Activated CD8-positive, alpha-beta memory T cell treated with anti-CD3 and anti-CD28 coated beads, Interleukin-2, amount 10 ng/mL, durations not matched to agents 7 days and 5 days (primary cell): ENCODE data around the gene NEDD4L. TPM values are rescaled to one million over a fixed set of nuclear protein-coding genes. Genes with fewer than 3 reads are reported as not detected.

ENCODE experiments used
- ATAC-seq: fragments of 150-1000 bp; cut with Tn5 transposase; one replicate; pipeline ENCODE4 v1.10.0; 2021; ENCODE audit warnings: moderate library complexity
- CTCF ChIA-PET: fragments of 350-600 bp; sonication (Branson Sonifier 250); formaldehyde crosslinking; loops from one replicate; lab custom pipeline; 2021; ENCODE audit warnings: antibody characterized with exemption; lab: Charles Lee
- DNase-seq: peaks from one replicate; pipeline ENCODE4 v3.0.0-alpha.2; 2020
- H3K27ac Mint-ChIP-seq: one replicate; pipeline ENCODE4 v1.8.0; 2021; ENCODE audit warnings: mild to moderate bottlenecking, mixed read lengths
- H3K27me3 Mint-ChIP-seq: one replicate; pipeline ENCODE4 v1.8.0; 2021; ENCODE audit warnings: mixed read lengths
- H3K36me3 Mint-ChIP-seq: one replicate; pipeline ENCODE4 v1.8.0; 2021; ENCODE audit warnings: mild to moderate bottlenecking, mixed read lengths
- H3K4me1 Mint-ChIP-seq: one replicate; pipeline ENCODE4 v1.8.0; 2021; ENCODE audit warnings: mixed read lengths
- H3K4me3 Mint-ChIP-seq: one replicate; pipeline ENCODE4 v1.8.0; 2021; ENCODE audit warnings: mild to moderate bottlenecking, moderate library complexity, mixed read lengths
- H3K9me3 Mint-ChIP-seq: one replicate; pipeline ENCODE4 v1.8.0; 2022; ENCODE audit warnings: low read depth, mixed read lengths
- total RNA-seq, 2 experiments: library from RNA; stranded (reverse); gene quantifications; one replicate each; pipeline ENCODE4 v1.2.3, GENCODE V29; 2021

NEDD4L gene
- total RNA-seq, 2 experiments from 2014 or later: 1.4 to 4.2 TPM

DNA sequence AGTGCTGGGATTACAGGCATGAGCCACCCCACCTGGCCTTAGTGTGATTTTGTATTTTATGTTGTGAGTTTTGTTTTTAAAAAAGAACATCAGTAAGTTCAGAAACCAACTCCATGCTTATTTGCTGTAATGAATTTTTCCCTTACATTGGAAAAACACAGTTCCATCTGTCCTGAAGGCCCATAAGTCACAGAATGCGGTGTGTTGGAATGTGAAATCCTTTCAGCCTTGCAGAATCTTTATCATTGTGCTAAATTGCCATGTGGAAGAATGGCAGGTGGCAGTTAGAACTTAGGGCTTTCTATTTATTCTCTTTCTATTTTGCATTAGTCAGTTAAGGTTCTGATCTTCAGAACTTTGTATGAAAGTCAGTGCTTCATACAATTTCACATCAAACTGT lies 52.6 kb downstream of the NEDD4L start:
- no peak for ATAC-seq

DNA sequence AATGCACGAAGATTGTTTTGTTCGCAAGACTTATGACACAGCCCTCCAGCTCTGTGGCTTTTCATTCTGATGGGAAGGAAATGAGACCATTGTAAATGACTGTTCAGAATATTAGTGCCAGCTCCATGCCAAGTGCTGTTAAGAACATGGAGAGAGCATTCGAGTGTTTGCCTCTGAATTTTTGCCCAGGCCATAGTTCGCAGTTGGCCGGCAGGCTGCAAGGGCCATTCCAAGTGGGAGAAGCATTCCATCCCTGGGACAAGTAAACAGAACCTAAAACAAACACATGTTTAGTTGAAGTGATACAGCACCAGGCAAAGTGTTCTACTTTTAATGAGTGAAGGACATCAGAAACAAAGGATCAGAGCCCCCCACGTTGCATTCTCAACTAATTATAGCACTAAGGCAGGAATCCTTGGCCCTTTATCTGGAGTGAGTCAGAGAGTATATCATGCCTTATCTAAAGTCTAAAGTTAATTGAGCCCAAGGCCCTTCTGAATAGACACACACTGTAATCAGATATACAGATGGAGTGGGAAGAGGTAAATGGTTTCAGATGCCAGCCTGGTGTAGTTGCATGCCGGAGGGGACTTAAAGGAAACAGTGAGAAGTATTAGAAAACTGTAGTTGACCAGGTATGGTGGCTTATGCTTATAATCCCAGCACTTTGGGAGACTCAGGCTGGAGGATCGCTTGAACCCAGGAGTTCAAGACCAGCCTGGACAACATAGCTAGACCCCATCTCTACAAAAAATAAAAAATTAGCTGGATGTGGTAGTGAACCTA lies 53.3 kb downstream of the NEDD4L start:
- Mint-ChIP-seq H3K4me3 (no peak overlapping the region), H3K36me3 (no peaks in the 10 kb centered on the region), H3K4me1 (no peaks in the 10 kb centered on the region), H3K27me3 (peaks cover 6% of the 10 kb centered on the region), H3K9me3 (no peaks in the 10 kb centered on the region), H3K27ac (no peak overlapping the region)
- ATAC-seq: no peak
- CTCF ChIA-PET: no interaction called here
- DNase-seq: no peak

More for the DNA sequence above, 52.6 kb downstream of the NEDD4L start:
- DNase-seq: no peak
- H3K4me3 Mint-ChIP-seq: no peak overlapping the region
- H3K9me3 Mint-ChIP-seq: no peaks in the 10 kb centered on the region
- H3K27ac Mint-ChIP-seq: no peak overlapping the region
- CTCF ChIA-PET: no interaction called here
- H3K27me3 Mint-ChIP-seq: peaks cover 5% of the 10 kb centered on the region
- no peaks in the 10 kb centered on the region for H3K4me1 Mint-ChIP-seq
- no peaks in the 10 kb centered on the region for H3K36me3 Mint-ChIP-seq

DNA sequence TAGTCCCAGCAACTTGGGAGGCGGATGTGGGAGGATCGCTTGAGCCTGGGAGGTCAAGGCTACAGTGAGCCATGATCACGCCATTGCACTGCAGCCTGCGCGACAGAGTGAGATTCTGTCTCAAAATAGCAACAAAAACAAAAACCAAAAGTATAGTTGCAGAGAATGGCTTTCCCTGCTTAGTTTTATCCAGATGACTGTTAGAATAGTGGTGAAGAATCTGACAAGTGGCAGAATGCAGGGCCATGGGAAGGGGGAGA lies 53.8 kb downstream of the NEDD4L start:
- no peak for DNase-seq
- Mint-ChIP-seq H3K4me3 (no peak overlapping the region), H3K36me3 (no peaks in the 10 kb centered on the region), H3K27ac (no peak overlapping the region), H3K9me3 (no peaks in the 10 kb centered on the region), H3K27me3 (peaks cover 6% of the 10 kb centered on the region), H3K4me1 (no peaks in the 10 kb centered on the region)
- no peak for ATAC-seq
- CTCF ChIA-PET: no interaction called here

DNA sequence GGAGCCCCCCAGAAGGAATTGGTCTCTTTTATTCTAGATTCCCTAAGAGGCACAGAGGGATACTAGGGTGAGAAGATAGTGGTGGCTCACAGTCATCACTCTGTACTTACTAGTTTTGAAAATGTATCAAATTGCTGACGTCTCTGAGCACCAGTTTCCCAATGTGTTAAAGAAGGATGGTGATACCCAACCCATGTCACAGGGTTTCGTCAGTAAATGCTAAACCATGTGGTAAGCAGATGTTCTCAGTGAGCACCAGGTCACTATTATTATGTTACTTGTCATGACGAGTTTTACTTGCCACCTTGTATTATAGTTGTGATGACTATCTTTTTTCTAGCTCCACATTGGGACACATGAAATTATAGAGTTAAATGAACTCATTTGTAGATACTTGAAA lies 54.7 kb downstream of the NEDD4L start:
- no peak for DNase-seq
- no peak for ATAC-seq

DNA sequence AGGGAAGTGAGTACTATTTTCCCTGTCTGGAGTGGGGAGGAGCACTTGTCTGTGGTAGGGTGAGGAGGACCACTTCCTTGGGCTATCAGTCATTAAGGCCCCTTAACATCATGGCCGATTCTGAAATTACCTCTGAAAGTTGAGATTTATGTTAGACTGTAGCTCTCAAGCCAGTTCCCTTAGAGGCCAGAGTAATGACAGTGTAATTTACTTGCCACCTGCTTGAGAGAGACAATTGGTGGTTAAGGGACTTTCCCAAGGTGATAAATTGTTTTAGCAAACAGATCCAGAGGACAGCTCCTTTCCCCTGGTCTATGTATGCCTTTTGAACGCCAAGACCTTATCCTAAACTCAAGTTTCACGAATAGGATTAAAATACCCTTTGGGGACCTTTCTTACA lies 56.1 kb downstream of the NEDD4L start:
- H3K4me3 Mint-ChIP-seq: no peak overlapping the region
- no peaks in the 10 kb centered on the region for H3K36me3 Mint-ChIP-seq
- DNase-seq (no peak), ATAC-seq (no peak)
- H3K9me3 Mint-ChIP-seq: no peaks in the 10 kb centered on the region
- no peaks in the 10 kb centered on the region for H3K4me1 Mint-ChIP-seq
- peaks cover 20% of the 10 kb centered on the region for H3K27me3 Mint-ChIP-seq
- no peak overlapping the region for H3K27ac Mint-ChIP-seq
- CTCF ChIA-PET: no interaction called here

More for the DNA sequence above, 54.7 kb downstream of the NEDD4L start:
- no peaks in the 10 kb centered on the region for H3K36me3 Mint-ChIP-seq
- no peak overlapping the region for H3K27ac Mint-ChIP-seq
- peaks cover 10% of the 10 kb centered on the region for H3K27me3 Mint-ChIP-seq
- H3K4me1 Mint-ChIP-seq: no peaks in the 10 kb centered on the region
- H3K4me3 Mint-ChIP-seq: no peak overlapping the region
- no peaks in the 10 kb centered on the region for H3K9me3 Mint-ChIP-seq
- CTCF ChIA-PET: no interaction called here

DNA sequence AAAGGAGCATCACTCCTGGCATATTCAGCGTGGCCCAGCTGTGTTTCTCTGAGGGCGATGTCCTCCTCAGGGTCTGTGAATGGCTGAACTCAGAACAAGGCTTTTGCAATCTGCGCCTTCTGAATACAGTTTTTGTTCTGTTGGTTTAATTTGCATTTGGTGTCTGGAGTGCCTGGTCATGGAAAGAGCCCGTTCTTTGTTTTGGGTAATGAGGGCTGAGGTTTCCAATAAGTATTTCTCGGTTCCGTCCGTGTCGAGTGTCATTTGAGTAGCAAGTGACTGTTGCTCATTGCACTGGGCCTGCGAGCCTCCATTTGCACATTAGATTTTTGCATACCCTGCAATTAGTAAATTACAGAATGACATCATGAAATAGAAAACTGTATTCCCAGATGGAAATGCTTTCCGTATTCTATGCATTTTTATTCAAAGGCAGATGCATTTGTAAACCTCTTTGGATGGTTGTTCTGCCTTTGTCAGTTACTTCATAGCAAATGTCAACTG lies 57.3 kb downstream of the NEDD4L start:
- Mint-ChIP-seq H3K9me3 (no peaks in the 10 kb centered on the region), H3K36me3 (no peaks in the 10 kb centered on the region), H3K27me3 (peaks cover 20% of the 10 kb centered on the region), H3K4me1 (no peaks in the 10 kb centered on the region), H3K27ac (no peak overlapping the region), H3K4me3 (no peak overlapping the region)
- DNase-seq: no peak
- no peak for ATAC-seq
- CTCF ChIA-PET: no interaction called here

DNA sequence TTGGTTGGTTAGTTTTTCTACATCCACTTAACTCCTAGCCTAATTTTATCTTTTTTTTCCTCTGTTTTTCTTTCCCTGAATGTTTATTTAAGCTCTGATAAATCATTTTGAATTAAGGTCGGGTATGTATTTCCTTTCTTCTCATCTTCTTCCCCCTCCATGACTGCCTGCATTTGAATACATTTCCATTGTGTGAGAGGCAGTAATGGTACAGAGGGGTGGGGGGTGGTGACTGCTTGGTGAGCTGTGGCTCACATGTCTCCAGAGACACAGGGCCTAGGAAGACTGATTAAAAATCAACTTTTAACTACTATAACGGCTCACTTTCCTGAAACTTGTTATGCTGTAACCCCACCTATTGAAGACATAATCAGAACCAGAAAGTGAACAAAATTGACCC lies 58.0 kb downstream of the NEDD4L start:
- no peaks in the 10 kb centered on the region for H3K36me3 Mint-ChIP-seq
- H3K27me3 Mint-ChIP-seq: peaks cover 20% of the 10 kb centered on the region
- ATAC-seq: no peak
- no peaks in the 10 kb centered on the region for H3K4me1 Mint-ChIP-seq
- DNase-seq: no peak
- CTCF ChIA-PET: interaction anchor here (2.0 kb wide), 1 partner anchor 20 kb away, joined by 5 read pairs; no protein-coding TSS in a partner anchor
- no peak overlapping the region for H3K4me3 Mint-ChIP-seq
- no peaks in the 10 kb centered on the region for H3K9me3 Mint-ChIP-seq
- no peak overlapping the region for H3K27ac Mint-ChIP-seq

DNA sequence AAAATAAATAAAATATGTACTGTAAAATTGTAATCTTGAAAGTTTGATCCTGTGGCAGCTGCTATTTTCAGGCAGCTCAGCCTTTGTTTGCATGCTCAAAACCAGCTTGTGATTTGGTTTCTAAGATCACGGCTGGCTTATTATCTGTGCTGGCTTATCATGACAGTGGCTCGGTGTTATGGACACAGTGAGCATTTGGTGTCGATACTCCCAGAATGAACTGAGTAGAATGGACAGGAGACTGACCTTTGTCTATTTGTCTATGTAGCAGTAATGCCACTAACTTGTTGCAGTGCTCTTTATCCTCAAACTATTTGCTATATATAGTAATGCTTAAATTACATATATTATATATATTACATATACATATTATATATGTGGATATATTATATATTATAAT lies 58.8 kb downstream of the NEDD4L start:
- CTCF ChIA-PET: interaction anchor here (2.0 kb wide), 1 partner anchor 19 kb away, joined by 5 read pairs; no protein-coding TSS in a partner anchor
- ATAC-seq: no peak
- Mint-ChIP-seq H3K27me3 (peaks cover 20% of the 10 kb centered on the region), H3K36me3 (no peaks in the 10 kb centered on the region), H3K9me3 (no peaks in the 10 kb centered on the region), H3K27ac (no peak overlapping the region), H3K4me3 (no peak overlapping the region), H3K4me1 (no peaks in the 10 kb centered on the region)
- no peak for DNase-seq

DNA sequence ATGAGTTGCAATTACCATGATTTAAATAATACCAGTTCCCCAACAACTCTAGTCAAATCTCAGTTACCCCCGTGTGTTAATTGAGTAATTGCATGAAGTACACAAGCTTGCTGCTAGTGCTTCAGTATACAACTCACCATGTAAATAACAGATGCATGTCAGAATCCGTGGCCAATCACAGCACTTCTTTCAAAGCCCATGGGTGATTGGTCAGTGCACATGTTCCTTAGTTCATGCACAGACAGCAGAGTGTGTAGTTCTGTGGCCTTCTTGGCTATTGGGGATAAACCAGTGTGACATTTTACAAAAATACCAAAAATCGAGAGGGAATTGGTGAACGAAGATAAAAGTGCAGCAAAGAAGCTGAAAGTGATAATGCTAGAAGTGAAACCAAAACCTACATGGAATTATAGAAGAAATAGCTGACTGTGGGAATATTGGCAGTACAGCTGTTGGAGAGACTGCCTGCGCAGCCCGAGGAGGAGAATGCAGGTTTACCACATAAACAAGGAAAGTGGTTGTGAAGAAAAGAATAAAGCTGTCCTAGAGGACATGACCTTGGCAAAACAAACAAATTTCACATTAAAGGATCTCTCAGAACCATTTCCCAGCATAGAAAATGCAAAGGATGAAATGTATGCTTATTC lies 59.4 kb downstream of the NEDD4L start:
- no peak overlapping the region for H3K4me3 Mint-ChIP-seq
- peaks cover 20% of the 10 kb centered on the region for H3K27me3 Mint-ChIP-seq
- no peaks in the 10 kb centered on the region for H3K36me3 Mint-ChIP-seq
- no peaks in the 10 kb centered on the region for H3K4me1 Mint-ChIP-seq
- no peaks in the 10 kb centered on the region for H3K9me3 Mint-ChIP-seq
- ATAC-seq (no peak), DNase-seq (no peak)
- CTCF ChIA-PET: interaction anchor here (2.0 kb wide), 1 partner anchor 18 kb away, joined by 5 read pairs; no protein-coding TSS in a partner anchor
- H3K27ac Mint-ChIP-seq: no peak overlapping the region

DNA sequence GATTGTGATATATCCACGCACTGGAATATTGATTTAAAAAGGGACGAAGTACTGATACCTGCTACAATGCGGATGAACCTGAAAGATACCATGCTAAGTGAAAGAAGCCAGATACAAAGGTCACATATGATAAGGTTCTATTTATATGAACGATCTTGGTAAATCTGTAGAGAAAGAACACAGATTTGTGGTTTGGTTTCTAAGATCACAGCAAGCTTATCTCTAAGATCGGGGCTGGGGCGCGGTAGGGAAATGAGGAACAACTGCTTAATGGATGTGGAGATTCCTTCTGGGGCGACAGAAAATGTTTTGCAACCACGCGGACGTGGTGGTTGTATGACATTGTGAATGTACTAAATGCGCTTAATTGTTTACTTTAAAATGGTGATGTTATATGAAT lies 60.1 kb downstream of the NEDD4L start:
- H3K36me3 Mint-ChIP-seq: no peaks in the 10 kb centered on the region
- DNase-seq: no peak
- no peaks in the 10 kb centered on the region for H3K9me3 Mint-ChIP-seq
- no peaks in the 10 kb centered on the region for H3K4me1 Mint-ChIP-seq
- CTCF ChIA-PET: interaction anchor here (2.0 kb wide), 1 partner anchor 18 kb away, joined by 5 read pairs; no protein-coding TSS in a partner anchor
- ATAC-seq: no peak
- peaks cover 20% of the 10 kb centered on the region for H3K27me3 Mint-ChIP-seq
- H3K4me3 Mint-ChIP-seq: no peak overlapping the region
- no peak overlapping the region for H3K27ac Mint-ChIP-seq

DNA sequence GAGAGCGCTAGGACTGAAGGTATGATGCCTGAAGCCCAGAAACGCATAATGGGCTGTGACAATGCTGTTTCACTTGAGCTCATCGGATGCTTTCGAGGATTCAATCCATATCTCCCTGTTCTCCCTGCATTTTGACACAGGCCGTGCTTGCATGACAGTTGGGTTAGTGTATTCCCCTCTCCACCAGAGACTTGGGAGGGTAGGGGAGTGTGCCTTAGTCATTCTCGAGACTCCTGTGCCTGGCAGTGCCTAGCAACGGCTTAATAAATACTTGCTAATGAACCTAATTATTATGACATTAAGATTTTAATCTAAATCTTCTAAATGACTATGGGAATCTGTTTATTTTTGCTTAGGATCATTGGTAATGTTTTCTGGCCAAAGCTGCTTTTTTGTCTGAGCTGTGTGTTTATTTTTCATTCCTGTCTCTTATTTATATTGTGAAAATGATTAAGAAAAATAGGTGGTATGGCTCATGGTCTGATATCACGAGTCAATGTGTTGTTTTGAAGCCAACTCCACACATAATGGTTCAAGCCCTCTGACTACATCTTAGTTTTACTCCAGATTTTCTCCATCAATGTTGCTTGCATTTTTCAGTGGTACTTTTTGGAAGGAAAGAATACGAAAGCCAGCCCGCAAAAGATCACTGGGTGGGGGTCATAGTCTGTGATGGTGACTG lies 61.3 kb downstream of the NEDD4L start:
- H3K27ac Mint-ChIP-seq: no peak overlapping the region
- H3K9me3 Mint-ChIP-seq: no peaks in the 10 kb centered on the region
- DNase-seq (no peak), ATAC-seq (no peak)
- H3K4me1 Mint-ChIP-seq: no peaks in the 10 kb centered on the region
- no peaks in the 10 kb centered on the region for H3K36me3 Mint-ChIP-seq
- peaks cover 25% of the 10 kb centered on the region for H3K27me3 Mint-ChIP-seq
- CTCF ChIA-PET: interaction anchor here (1.3 to 2.3 kb wide), 2 partner anchors 17 to 30 kb away, joined by 3 to 5 read pairs; no protein-coding TSS in a partner anchor
- H3K4me3 Mint-ChIP-seq: no peak overlapping the region

DNA sequence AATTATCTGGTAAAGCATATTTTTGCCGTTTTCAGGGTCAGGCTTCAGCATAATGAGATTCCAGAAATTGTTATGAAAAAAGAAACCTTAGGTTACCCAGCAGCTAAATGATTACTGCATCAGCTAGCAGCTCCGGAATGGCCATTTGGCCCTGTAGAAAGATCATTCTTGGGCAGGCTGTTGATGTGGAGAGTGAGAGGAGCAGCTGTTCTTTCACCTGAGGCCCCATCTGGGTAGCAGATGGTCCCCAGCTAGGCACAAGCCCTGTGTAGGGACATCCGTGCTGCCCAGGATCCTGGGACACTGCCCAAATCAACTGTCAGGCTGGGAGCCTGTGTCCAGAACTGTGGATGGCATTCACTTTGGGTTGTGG lies 61.8 kb downstream of the NEDD4L start:
- no peak overlapping the region for H3K4me3 Mint-ChIP-seq
- ATAC-seq: no peak
- no peaks in the 10 kb centered on the region for H3K36me3 Mint-ChIP-seq
- H3K27ac Mint-ChIP-seq: no peak overlapping the region
- no peaks in the 10 kb centered on the region for H3K4me1 Mint-ChIP-seq
- H3K27me3 Mint-ChIP-seq: peaks cover 25% of the 10 kb centered on the region
- no peaks in the 10 kb centered on the region for H3K9me3 Mint-ChIP-seq
- CTCF ChIA-PET: interaction anchor here (1.3 to 2.3 kb wide), 2 partner anchors 16 to 29 kb away, joined by 3 to 5 read pairs; no protein-coding TSS in a partner anchor
- no peak for DNase-seq

DNA sequence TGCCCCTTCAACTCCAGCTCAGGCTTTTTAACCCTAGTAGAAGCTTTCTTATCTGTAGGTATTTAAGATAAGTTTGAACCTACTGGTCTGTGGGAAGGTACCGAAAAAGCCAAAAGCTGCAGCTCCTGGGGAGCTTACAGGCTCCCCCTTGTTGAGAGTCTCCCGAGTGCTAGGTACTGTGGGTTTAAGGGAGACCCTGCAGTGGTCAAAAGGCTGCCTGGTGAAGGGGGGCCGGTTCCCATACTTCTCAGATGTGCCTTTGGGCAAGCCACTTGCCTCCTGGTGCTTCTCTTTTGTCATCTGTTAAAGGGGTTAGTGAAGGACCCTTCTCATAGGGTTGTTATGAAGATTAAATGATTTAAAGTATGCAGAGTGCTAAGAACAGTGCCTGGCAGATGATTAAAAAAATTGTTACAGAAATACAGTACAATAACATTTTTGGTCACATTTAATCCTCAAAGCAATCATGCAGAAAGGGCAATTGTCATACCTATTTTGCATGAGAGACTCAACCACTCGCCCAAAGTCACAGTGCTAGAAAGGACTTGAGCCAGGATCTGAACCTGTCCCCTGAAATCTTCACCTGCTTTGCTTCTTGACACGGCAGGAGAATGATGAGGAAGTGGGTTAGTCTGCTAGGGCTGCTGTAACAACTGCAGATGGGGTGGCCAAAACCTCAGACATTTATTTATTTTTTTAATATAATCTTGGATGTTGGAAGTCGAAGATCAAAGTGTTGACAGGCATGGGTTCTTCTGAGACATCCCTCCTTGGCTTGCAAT lies 62.5 kb downstream of the NEDD4L start:
- CTCF ChIA-PET: interaction anchor here (1.3 to 2.3 kb wide), 2 partner anchors 15 to 29 kb away, joined by 3 to 5 read pairs; no protein-coding TSS in a partner anchor
- Mint-ChIP-seq H3K36me3 (no peaks in the 10 kb centered on the region), H3K4me1 (no peaks in the 10 kb centered on the region), H3K9me3 (no peaks in the 10 kb centered on the region), H3K27ac (no peak overlapping the region), H3K4me3 (no peak overlapping the region), H3K27me3 (peaks cover 22% of the 10 kb centered on the region)
- DNase-seq (no peak), ATAC-seq (no peak)
